WTC11 (cell line): Measurements from ENCODE around the gene AADACL4. TPM values are rescaled to one million over a fixed set of nuclear protein-coding genes. Genes with fewer than 3 reads are reported as not detected.

Experiments
- ATAC-seq: fragments of 200-7000 bp; cut with Tn5 transposase; 2 replicates; pipeline ENCODE4 v1.10.0; 2021; ENCODE audit warnings: mild to moderate bottlenecking, moderate library complexity
- CTCF ChIA-PET: fragments of 300-600 bp; sonication (Branson Sonifier 250); formaldehyde crosslinking; loops from one replicate; lab custom pipeline; 2021; ENCODE audit warnings: antibody characterized with exemption; lab: Charles Lee
- POLR2A ChIA-PET: fragments of 350-600 bp; sonication (Branson Sonifier 250); formaldehyde crosslinking; loops from one replicate; lab custom pipeline; 2021; ENCODE audit warnings: antibody characterized with exemption; lab: Charles Lee
- DNase-seq: peaks from one replicate; pipeline ENCODE4 v3.0.0; 2021; ENCODE audit warnings: low spot score
- H3K27ac Mint-ChIP-seq: 2 replicates; pipeline ENCODE4 v1.8.0; 2021; ENCODE audit warnings: mixed read lengths
- H3K27me3 Mint-ChIP-seq: 2 replicates; pipeline ENCODE4 v1.8.0; 2021; ENCODE audit warnings: low read depth, mild to moderate bottlenecking, moderate library complexity, mixed read lengths
- H3K36me3 Mint-ChIP-seq: 2 replicates; pipeline ENCODE4 v1.8.0; 2021; ENCODE audit warnings: mixed read lengths
- H3K4me1 Mint-ChIP-seq: 2 replicates; pipeline ENCODE4 v1.8.0; 2022; ENCODE audit warnings: mixed read lengths
- H3K4me3 Mint-ChIP-seq: 2 replicates; pipeline ENCODE4 v1.8.0; 2021; ENCODE audit warnings: mild to moderate bottlenecking, moderate library complexity, mixed read lengths
- H3K9me3 Mint-ChIP-seq: 2 replicates; pipeline ENCODE4 v1.8.0; 2021; ENCODE audit warnings: mixed read lengths
- CTCF ChIP-seq: fragments of 200-600 bp; IDR thresholded peaks from 2 replicates; pipeline ENCODE4 v1.8.0; 2022; ENCODE audit warnings: antibody characterized with exemption
- EMX1 ChIP-seq: fragments of 250-450 bp; sonication (Bioruptor Pico); IDR thresholded peaks from 2 replicates; pipeline ENCODE4 v1.8.0; 2021; ENCODE audit warnings: mild to moderate bottlenecking
- FOXJ3 ChIP-seq: sonication (generic); formaldehyde crosslinking; IDR thresholded peaks from 2 replicates; pipeline ENCODE4 v1.9.0; 2021; ENCODE audit warnings: missing genetic modification reagents, mild to moderate bottlenecking, borderline replicate concordance
- GTF2I ChIP-seq: fragments of 250-450 bp; sonication (Bioruptor Pico); conservative IDR thresholded peaks from 2 replicates; pipeline ENCODE4 v1.4.0; 2021; ENCODE audit warnings: mild to moderate bottlenecking
- JAZF1 ChIP-seq: fragments of 250-450 bp; sonication (Bioruptor Pico); IDR thresholded peaks from 2 replicates; pipeline ENCODE4 v1.9.0; 2021; ENCODE audit warnings: moderate library complexity, mild to moderate bottlenecking, inconsistent platforms
- NFATC4 ChIP-seq: fragments of 250-450 bp; sonication (Bioruptor Pico); IDR thresholded peaks from 2 replicates; pipeline ENCODE4 v1.9.0; 2021; ENCODE audit warnings: mild to moderate bottlenecking
- SMAD4 ChIP-seq: sonication (generic); formaldehyde crosslinking; IDR thresholded peaks from 2 replicates; pipeline ENCODE4 v1.8.0; 2022; ENCODE audit warnings: mild to moderate bottlenecking, missing genetic modification reagents
- SP1 ChIP-seq: sonication (generic); formaldehyde crosslinking; conservative IDR thresholded peaks from 2 replicates; pipeline ENCODE4 v1.8.1; 2022; ENCODE audit warnings: missing genetic modification reagents
- TCF7 ChIP-seq: sonication (generic); formaldehyde crosslinking; IDR thresholded peaks from 2 replicates; pipeline ENCODE4 v1.8.0; 2022; ENCODE audit warnings: mild to moderate bottlenecking, low read depth, missing genetic modification reagents, moderate library complexity
- USF1 ChIP-seq: sonication (generic); formaldehyde crosslinking; IDR thresholded peaks from 2 replicates; pipeline ENCODE4 v1.8.0; 2022; ENCODE audit warnings: mild to moderate bottlenecking, missing genetic modification reagents
- ZMAT4 ChIP-seq: fragments of 250-450 bp; sonication (Bioruptor Pico); IDR thresholded peaks from 2 replicates; pipeline ENCODE4 v1.9.0; 2021; ENCODE audit warnings: mild to moderate bottlenecking
- ZNF263 ChIP-seq: sonication (generic); formaldehyde crosslinking; IDR thresholded peaks from 2 replicates; pipeline ENCODE4 v1.8.1; 2022; ENCODE audit warnings: low read depth, mild to moderate bottlenecking, moderate library complexity, missing genetic modification reagents
- ZNF281 ChIP-seq: sonication (generic); formaldehyde crosslinking; IDR thresholded peaks from 2 replicates; pipeline ENCODE4 v1.8.0; 2023; ENCODE audit warnings: mild to moderate bottlenecking, missing genetic modification reagents
- ZNF396 ChIP-seq: fragments of 250-450 bp; sonication (Bioruptor Pico); IDR thresholded peaks from 2 replicates; pipeline ENCODE4 v1.8.0; 2021; ENCODE audit warnings: mild to moderate bottlenecking, moderate library complexity, borderline replicate concordance
- ZNF416 ChIP-seq: fragments of 250-450 bp; sonication (Bioruptor Pico); IDR thresholded peaks from 2 replicates; pipeline ENCODE4 v1.9.0; 2021; ENCODE audit warnings: mild to moderate bottlenecking, inconsistent platforms
- ZNF425 ChIP-seq: fragments of 250-450 bp; sonication (Bioruptor Pico); conservative IDR thresholded peaks from 2 replicates; pipeline ENCODE4 v1.9.0; 2021; ENCODE audit warnings: mild to moderate bottlenecking
- total RNA-seq: library from RNA; stranded (reverse); gene quantifications from 3 replicates; pipeline ENCODE4 v1.2.3, GENCODE V29; 2021
- TF ChIP-seq, protein P1 (sequence below): sonication (generic); formaldehyde crosslinking; IDR thresholded peaks from 2 replicates; pipeline ENCODE4 v1.8.0; 2022; ENCODE audit warnings: missing genetic modification reagents
- TF ChIP-seq, protein P2 (sequence below): sonication (generic); formaldehyde crosslinking; IDR thresholded peaks from 2 replicates; pipeline ENCODE4 v1.8.0; 2022; ENCODE audit warnings: mild to moderate bottlenecking, missing genetic modification reagents
- TF ChIP-seq, protein P3 (sequence below): sonication (generic); formaldehyde crosslinking; IDR thresholded peaks from 2 replicates; pipeline ENCODE4 v1.8.1; 2023; ENCODE audit warnings: mild to moderate bottlenecking, missing genetic modification reagents
- TF ChIP-seq, protein P4 (sequence below): fragments of 250-450 bp; sonication (Bioruptor Pico); IDR thresholded peaks from 2 replicates; pipeline ENCODE4 v1.9.0; 2021; ENCODE audit warnings: mild to moderate bottlenecking

The AADACL4 gene
- total RNA-seq, 1 experiment from 2014 or later = 0.11 TPM

- ChIA-PET POLR2A (interaction anchor here (0.6 to 1.0 kb wide), 2 partner anchors 15 to 1010 kb away, joined by 3 to 5 read pairs; no protein-coding TSS in a partner anchor), CTCF (interaction anchor here (0.9 to 2.2 kb wide), 2 partner anchors 15 to 24 kb away, joined by 3 to 12 read pairs; no protein-coding TSS in a partner anchor)
- peaks cover 7% of the 10 kb centered on the region; the same call in 1 of the 2 replicates for H3K4me1 Mint-ChIP-seq
- peaks cover 18% of the 10 kb centered on the region for H3K27me3 Mint-ChIP-seq
- H3K27ac Mint-ChIP-seq = no peak overlapping the region
- H3K9me3 Mint-ChIP-seq = peaks cover 40% of the 10 kb centered on the region
- TF ChIP-seq, protein P1, sequence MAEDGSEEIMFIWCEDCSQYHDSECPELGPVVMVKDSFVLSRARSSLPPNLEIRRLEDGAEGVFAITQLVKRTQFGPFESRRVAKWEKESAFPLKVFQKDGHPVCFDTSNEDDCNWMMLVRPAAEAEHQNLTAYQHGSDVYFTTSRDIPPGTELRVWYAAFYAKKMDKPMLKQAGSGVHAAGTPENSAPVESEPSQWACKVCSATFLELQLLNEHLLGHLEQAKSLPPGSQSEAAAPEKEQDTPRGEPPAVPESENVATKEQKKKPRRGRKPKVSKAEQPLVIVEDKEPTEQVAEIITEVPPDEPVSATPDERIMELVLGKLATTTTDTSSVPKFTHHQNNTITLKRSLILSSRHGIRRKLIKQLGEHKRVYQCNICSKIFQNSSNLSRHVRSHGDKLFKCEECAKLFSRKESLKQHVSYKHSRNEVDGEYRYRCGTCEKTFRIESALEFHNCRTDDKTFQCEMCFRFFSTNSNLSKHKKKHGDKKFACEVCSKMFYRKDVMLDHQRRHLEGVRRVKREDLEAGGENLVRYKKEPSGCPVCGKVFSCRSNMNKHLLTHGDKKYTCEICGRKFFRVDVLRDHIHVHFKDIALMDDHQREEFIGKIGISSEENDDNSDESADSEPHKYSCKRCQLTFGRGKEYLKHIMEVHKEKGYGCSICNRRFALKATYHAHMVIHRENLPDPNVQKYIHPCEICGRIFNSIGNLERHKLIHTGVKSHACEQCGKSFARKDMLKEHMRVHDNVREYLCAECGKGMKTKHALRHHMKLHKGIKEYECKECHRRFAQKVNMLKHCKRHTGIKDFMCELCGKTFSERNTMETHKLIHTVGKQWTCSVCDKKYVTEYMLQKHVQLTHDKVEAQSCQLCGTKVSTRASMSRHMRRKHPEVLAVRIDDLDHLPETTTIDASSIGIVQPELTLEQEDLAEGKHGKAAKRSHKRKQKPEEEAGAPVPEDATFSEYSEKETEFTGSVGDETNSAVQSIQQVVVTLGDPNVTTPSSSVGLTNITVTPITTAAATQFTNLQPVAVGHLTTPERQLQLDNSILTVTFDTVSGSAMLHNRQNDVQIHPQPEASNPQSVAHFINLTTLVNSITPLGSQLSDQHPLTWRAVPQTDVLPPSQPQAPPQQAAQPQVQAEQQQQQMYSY (CRISPR knock-in tag) = no peak
- TF ChIP-seq ZNF425 (CRISPR knock-in tag) (no peak), ZNF396 (CRISPR knock-in tag) (no peak), NFATC4 (CRISPR knock-in tag) (no peak), GTF2I (CRISPR knock-in tag) (no peak), ZMAT4 (no peak), TCF7 (CRISPR knock-in tag) (no peak), EMX1 (CRISPR knock-in tag) (no peak), USF1 (no peak), CTCF (no peak), SMAD4 (no peak), ZNF263 (no peak), JAZF1 (CRISPR knock-in tag) (no peak), ZNF416 (CRISPR knock-in tag) (no peak), FOXJ3 (CRISPR knock-in tag) (no peak), SP1 (no peak), ZNF281 (CRISPR knock-in tag) (no peak)
- TF ChIP-seq, protein P2, sequence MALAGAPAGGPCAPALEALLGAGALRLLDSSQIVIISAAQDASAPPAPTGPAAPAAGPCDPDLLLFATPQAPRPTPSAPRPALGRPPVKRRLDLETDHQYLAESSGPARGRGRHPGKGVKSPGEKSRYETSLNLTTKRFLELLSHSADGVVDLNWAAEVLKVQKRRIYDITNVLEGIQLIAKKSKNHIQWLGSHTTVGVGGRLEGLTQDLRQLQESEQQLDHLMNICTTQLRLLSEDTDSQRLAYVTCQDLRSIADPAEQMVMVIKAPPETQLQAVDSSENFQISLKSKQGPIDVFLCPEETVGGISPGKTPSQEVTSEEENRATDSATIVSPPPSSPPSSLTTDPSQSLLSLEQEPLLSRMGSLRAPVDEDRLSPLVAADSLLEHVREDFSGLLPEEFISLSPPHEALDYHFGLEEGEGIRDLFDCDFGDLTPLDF (CRISPR knock-in tag) = no peak
- TF ChIP-seq, protein P3, sequence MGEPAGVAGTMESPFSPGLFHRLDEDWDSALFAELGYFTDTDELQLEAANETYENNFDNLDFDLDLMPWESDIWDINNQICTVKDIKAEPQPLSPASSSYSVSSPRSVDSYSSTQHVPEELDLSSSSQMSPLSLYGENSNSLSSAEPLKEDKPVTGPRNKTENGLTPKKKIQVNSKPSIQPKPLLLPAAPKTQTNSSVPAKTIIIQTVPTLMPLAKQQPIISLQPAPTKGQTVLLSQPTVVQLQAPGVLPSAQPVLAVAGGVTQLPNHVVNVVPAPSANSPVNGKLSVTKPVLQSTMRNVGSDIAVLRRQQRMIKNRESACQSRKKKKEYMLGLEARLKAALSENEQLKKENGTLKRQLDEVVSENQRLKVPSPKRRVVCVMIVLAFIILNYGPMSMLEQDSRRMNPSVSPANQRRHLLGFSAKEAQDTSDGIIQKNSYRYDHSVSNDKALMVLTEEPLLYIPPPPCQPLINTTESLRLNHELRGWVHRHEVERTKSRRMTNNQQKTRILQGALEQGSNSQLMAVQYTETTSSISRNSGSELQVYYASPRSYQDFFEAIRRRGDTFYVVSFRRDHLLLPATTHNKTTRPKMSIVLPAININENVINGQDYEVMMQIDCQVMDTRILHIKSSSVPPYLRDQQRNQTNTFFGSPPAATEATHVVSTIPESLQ = no peak
- TF ChIP-seq, protein P4, sequence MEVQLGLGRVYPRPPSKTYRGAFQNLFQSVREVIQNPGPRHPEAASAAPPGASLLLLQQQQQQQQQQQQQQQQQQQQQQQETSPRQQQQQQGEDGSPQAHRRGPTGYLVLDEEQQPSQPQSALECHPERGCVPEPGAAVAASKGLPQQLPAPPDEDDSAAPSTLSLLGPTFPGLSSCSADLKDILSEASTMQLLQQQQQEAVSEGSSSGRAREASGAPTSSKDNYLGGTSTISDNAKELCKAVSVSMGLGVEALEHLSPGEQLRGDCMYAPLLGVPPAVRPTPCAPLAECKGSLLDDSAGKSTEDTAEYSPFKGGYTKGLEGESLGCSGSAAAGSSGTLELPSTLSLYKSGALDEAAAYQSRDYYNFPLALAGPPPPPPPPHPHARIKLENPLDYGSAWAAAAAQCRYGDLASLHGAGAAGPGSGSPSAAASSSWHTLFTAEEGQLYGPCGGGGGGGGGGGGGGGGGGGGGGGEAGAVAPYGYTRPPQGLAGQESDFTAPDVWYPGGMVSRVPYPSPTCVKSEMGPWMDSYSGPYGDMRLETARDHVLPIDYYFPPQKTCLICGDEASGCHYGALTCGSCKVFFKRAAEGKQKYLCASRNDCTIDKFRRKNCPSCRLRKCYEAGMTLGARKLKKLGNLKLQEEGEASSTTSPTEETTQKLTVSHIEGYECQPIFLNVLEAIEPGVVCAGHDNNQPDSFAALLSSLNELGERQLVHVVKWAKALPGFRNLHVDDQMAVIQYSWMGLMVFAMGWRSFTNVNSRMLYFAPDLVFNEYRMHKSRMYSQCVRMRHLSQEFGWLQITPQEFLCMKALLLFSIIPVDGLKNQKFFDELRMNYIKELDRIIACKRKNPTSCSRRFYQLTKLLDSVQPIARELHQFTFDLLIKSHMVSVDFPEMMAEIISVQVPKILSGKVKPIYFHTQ (CRISPR knock-in tag) = no peak
- TF ChIP-seq, all 79 proteins: peak for 0
- Mint-ChIP-seq H3K4me3 (no peak overlapping the region), H3K36me3 (peaks cover 34% of the 10 kb centered on the region)
- ATAC-seq (no peak), DNase-seq (no peak)
These were observed 352 bp downstream of the AADACL4 start for GRCh38 chr1:12644237-12644636.
